Measurements from ENCODE around the gene KIAA1328.

GRCh38 chr18:37272226-37272625, 443.3 kb downstream of the KIAA1328 start:
- TF ChIP-seq CTCF (IDR thresholded peaks at IDR 0.05) (no peak), POLR2AphosphoS5 (IDR thresholded peaks at IDR 0.05) (no peak), POLR2A (IDR thresholded peaks at IDR 0.05) (no peak)

Measured in stomach (tissue), 4 donors.